HG03045 (cell line): ENCODE results near the gene RALGAPA2.
"Not testable (repeated sequence)": the region's sequence is repeated elsewhere in the genome, so short reads cannot be mapped to it uniquely, and the experiment has no call there.

Source experiments
- ATAC-seq: cut with Tn5 transposase; IDR thresholded peaks from one replicate; pipeline ENCODE4 v1.9.1; 2021; ENCODE audit warnings: mild to moderate bottlenecking, moderate library complexity; ENCODE audit not compliant: unreplicated experiment

The RALGAPA2 gene

DNA sequence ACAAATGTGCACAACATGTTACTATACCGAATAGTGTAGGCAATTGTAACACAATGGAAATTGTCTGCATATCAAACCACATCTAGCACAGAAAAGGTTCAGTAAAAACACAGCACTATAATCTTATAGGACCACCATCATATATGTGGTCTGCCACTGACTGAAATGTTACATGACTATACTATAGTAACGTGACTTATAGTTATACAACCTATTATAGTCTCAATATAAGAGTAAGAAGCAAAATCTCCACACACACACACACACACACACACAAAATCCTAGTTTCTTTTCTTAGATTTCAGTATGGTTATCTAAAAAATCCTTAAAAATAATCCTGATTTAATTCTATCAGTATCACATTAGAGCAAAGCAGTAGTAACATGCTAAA lies 164.6 kb downstream of the RALGAPA2 start:
- no peak for ATAC-seq

DNA sequence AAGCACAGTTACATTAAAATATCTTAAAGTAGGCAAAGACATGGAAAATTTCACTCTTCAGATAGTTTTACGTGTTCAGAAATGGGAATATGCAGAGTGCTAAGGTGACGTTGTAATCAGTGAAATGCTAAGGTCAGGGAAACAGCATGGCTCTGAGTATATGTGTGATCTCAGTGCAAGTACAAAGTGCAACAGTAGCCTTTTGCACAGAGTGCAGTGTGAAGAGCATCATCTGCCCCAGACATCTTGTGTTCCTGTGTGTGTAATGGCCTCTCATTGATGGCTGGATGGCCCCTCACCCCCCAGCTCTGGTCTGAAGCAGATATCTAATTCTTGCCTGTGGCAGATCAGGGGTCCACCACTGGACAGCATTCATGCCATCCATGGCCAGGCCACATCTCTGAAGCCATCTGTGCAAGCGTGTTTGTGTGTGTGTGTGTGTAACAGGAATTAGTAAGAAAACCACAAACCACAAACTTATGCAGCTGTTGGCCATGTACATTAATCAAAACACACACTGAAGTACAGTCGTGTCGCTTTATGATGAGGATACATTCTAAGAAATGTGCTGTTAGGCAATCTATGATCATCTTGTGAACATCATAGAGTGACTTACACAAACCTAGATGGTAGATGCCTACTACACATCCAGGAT lies 165.1 kb downstream of the RALGAPA2 start:
- no peak for ATAC-seq

DNA sequence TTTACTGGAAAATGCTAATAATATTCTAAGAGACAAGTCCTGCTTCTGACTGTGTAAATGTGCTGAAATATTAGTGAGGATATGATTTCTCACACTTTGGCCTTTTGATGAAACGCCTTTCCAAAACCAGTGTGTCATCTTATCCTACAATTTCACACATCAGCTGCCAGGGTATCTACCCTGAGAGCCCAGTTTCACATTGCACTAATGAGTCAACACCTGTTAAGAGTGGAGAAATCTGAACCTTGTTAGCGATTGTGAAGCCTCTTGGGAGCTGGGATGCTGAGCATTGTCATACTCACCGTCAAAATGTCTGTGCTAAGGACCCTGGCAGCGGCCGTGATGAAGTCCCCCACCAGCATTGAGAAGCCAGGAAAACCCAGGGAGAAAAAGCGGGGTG lies 166.0 kb downstream of the RALGAPA2 start:
- no peak for ATAC-seq

DNA sequence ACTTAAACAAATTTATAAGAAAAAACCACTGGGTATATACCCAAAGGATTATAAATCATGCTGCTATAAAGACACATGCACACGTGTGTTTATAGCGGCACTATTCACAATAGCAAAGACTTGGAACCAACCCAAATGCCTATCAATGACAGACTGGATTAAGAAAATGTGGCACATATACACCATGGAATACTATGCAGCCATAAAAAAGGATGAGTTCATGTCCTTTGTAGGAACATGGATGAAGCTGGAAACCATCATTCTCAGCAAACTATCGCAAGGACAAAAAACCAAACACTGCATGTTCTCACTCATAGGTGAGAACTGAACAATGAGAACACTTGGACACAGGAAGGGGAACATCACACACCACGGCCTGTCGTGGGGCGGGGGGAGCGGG lies 169.1 kb downstream of the RALGAPA2 start:
- not testable (repeated sequence) for ATAC-seq

DNA sequence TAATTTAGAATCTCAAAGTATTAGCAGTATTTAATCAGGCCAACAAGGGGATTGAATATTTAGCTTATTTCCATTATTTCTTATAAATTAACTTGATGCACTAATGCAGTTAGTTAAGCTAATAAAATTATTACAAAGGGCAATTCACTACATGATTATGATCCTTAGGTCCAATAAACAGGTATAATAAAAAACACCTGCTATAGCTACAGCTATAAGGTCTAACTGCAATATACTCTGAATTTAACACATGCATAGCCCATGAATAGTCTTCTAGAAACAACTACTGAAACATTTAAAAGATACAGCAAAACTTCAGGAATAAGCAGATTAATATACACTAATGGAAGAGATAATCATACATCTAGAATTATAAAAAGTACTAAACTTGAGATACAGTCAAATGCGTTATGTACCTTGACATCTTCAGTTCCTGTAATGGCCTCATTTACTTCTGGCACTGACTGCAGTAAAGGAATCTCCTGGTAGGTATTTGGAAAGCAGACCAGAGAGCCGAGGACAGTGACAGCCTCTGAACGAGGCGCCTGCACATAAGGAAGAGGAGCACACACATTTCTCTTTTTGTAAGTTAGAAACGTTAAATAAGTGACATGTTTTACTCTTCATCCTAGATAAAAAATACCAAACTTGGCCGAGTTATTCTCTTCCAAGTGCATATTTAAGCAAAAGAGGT lies 176.1 kb downstream of the RALGAPA2 start:
- ATAC-seq, result no peak

DNA sequence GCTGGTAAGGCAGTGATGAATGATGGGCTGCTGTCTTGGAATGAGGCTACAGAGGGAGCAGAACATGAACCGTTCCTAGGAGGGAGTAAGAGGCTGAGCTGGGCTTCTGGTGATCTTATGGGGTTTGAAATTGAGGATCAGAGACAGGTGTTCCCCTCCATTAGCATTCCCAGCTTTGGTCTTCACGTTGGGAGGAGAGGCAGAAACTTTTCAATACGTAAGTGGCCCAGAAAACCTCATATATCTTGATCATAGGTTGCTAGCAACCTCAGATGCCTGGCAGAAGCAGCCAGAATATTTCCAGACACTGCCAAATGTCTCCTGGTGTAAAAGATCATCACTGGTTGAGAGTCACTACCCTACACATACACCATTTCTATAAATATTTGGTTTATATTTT lies 177.4 kb downstream of the RALGAPA2 start:
- ATAC-seq, result no peak

DNA sequence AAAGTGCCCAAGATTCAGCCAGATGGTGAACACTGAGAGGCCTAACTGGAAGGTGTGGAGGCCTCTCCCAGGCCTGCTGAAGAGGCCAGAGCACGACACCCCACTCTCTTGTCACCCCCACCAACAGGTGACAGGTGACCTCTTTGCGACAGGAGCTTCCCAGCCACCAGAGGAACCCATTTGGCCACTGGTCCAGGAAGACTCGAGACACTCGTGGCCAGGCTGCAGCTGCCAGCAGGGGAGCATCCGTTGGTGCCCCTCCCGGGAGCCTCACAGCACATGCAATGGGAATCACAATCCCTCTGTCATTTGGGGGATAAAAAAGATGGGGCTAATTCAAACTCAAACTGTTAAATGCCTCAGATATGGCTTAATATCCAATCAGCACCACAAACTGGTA lies 181.2 kb downstream of the RALGAPA2 start:
- ATAC-seq, result no peak

DNA sequence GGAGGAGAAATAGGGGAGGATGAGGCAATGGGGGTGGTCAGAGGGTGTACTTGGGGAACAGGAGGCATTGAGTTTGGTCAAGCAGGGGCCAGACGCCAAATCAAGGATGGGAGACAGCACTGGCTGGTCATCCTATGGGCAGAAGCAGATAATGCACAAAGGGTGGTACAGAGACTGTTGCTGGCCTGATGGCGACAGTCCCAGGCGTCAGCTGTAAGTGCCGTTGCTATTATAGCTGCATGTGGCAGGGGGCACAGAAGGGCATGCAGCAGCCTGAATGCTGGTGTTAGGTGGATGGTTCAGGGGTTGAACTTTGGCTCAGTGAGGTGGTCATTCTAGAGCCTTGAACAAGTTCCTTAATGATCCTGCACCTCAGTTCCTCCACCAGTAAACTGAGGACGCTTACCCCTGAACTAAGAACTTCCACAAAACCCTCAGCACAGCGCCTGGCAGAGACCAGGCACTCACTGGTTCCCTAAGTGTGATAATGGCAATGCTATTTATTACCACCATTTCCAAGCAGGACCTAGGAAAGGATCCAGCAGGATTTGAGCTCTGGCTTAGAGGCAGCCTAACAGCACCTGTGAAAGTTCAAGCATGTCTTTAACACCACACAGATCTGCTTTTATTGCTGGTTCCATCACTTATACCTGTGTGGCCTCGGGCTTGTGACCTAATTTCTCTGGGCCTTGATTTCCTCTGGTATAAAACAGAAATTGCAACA lies 181.9 kb downstream of the RALGAPA2 start:
- ATAC-seq, result no peak

DNA sequence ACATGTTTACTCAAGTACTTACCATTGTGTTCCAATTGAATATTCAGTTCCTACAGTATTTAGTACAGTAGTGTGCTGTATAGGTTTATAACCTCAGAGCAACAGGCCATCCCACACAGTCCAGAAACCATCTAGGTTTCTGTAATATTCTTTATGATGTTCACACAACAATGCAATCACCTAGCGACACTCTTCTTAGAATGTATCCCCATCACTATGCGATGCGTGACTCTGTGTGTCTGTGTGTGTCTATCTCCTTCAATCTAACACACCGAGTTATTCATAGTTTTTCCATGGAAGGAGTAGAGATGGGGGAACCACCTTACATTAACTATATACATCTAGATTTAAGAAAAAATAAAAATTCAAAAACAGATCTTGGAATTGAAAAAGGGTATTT lies 182.8 kb downstream of the RALGAPA2 start:
- ATAC-seq, result no peak

DNA sequence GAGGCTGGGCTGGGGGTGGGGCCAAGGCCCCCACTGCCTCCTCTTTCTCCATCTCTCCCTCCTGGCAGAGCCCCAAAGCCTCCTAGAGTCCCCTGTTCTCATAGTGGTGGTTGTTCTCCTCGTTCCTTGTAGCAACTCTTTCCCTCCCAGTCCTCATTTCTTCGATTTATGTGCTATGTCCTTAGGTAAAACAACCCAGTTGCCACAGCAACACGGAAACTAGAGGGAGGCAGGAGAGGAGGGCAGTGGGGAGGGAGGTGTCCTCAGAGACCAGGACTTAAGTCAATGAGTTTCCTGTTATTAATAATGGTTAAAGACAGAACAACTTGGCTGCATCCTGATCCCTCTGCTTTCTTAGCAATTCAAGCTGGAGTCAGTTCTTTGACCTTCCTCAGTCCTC lies 183.6 kb downstream of the RALGAPA2 start:
- no peak for ATAC-seq

DNA sequence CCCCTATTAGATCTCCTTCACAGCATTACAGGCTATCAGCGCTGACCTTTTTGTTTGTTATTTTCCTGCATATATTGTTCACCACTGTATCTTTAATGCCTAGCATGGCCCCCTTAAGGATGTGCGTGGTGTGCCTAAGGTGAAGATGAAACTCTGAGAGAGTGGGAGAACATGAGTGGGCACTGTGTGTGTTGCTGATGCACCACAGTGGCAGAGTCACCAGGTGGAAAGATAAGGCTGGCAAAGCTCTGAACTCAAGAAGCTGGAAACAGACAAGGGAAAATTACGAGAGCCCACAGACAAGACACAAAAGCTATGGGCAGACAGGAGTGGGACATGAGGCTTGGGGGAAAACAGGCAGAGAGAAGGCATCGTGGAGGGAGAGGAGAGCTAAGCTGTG lies 184.8 kb downstream of the RALGAPA2 start:
- ATAC-seq, result no peak

DNA sequence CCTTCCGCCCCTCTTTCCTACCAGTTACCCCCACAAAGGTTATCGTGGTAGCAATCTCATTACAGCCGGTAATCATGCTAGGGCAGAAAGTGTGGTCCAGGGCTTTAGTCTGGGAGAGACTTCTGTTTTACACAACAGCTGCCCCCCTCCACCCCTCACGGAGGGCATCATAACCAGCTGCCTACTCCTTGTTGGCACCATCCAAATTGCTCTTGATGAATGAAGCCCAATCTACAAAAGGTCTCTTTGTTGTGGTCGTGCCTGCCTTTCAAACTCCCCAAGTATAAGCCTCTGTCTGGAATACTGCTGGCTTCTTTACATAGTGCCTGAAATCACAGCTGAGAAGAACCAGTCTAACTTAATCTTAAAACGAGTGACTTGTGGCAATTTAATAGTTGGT lies 186.7 kb downstream of the RALGAPA2 start:
- ATAC-seq, result no peak

DNA sequence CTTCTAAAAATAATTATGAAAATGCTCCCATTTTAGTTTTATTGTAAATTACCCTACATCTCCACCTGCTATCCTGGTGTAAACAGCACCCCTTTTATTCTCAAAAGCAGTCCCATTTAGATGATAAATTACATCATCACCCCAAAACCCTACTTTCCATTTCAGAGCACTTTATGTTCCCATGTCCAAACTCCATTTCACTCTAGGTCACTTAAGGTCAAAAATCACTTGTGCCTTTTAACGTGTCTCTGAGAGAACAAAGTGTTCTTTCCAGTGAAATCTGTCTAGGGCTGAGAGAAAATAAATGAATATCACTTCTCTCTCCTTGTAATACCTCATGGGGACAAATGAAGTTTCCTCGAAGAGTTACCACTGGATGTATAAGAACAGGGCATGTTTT lies 187.2 kb downstream of the RALGAPA2 start:
- ATAC-seq, result no peak

DNA sequence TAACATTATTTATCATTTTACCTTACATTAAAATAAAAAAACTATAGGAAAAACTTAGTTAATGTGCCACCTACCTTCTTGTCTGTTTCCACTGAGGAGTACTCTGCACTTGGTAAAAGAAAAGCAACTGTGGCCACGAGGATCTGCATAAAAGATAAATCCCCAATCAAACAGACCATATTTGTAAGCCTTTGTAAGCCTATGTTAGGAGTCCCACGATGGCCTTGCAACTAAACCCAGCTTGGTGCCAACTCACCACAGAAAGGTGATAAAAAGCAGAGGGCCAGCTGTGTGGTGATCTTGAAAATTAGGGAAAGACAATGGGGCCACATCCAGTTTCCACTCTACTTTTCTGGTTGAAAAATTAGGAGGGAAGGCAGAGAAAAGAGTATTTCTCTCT lies 187.7 kb downstream of the RALGAPA2 start:
- ATAC-seq, result no peak

DNA sequence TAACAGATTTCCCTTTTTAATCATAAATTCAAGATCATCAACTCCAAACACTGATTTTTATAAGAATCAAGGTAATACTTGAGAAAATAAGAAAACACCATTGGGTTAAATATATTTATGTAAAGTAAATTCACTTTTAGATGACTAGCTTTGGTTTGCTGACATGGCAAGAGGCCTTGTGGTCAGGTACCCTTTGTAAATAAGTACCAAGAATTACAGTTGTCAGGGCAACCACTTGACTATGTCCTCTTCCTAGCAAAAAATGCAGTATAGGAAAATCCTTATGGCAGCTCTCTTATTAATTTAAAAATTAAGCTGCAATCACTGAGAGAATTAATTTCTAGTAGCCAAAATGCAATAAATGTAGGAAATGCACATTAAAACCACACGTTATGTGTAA lies 190.7 kb downstream of the RALGAPA2 start:
- no peak for ATAC-seq

DNA sequence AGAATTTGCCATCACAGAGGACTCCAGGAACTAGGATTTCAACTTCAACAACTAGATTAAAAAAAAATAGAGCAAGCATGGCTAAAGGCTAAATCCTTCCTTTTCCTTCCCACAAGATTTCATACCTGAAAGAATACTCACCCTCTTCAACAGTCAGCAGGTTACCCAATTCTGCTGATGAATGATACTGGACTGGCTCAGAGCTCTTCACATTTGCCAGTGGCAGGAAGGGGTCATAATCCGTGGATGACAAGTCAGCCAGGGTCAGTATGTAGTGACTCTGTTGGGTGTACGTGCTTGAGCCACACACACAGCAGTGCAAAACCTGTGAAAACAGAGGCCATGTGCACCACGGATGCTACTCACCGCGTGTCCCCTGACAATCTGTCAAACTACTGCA lies 191.7 kb downstream of the RALGAPA2 start:
- no peak for ATAC-seq

DNA sequence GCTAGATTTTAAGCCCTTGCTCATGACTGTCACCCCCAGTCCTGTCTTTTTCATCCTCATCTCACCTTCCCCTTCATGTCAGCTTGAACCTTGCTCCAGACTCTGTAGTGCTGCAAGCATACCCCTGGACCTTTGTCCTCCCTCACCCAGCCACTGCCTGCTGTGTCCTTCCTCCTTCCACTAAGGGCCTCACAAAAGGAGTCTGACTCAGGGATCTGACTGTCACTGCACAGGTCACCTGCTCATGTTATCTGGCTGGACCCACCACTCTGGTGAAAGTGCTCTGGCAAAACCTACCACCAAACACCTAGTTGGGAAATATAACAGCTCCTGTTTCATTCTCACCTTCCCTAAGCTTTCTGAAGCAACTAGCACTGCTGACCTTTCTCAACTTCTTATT lies 193.2 kb downstream of the RALGAPA2 start:
- ATAC-seq, result no peak

DNA sequence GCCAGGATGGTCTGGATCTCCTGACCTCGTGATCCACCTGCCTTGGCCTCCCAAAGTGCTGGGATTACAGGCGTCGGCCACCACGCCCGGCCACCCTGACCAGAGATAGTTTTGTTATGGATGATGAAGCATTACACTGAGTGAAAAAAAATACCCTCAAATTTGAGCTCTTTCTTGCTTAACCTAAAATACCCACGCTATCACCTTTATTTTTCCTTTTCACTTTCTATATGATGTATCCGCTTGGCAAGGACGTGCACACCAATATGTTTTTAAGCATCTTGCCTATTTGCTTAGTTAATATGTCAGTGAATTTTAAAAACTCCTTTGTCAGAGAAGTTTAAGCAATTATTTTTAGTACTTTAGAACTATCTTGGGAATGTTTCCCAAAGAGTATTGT lies 194.2 kb downstream of the RALGAPA2 start:
- ATAC-seq, result no peak

DNA sequence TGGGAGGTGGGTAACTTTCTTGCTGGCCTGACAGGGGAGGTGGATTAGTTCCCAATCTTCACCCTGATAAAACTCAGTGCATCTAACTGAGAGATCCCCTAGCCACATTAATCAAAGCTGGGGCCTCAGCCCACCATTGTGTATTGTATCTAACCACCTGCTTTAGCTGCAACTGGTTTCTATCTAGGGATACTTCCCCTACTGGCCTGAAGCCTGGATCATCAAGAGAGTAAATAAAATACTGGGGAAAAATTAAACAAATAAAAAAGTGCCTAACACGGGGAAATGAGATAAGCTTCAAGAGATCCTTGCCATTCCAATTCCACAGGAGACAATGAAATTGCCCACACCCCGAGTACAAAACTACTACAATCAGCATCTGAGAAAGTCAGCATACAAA lies 195.1 kb downstream of the RALGAPA2 start:
- ATAC-seq, result no peak

DNA sequence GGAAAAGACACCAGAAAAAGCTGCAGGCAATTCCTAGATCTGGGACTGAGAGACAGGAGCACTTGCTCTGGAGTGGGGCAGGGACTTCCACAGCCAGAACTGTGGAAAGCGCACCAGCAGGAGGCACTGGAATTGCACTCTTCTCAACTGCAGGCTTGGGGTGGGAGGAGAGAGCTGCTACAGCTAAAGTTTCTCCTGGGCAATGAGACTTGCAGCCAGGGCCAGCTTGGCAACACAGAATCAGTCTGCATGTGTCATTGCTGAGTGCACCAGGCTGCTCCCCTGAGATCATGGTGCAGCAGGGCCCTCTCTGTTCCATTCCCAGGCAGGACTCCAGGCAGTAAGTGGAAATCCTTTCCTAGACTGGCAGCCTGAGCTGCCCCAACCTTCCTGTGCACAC lies 198.7 kb downstream of the RALGAPA2 start:
- ATAC-seq, result no peak

DNA sequence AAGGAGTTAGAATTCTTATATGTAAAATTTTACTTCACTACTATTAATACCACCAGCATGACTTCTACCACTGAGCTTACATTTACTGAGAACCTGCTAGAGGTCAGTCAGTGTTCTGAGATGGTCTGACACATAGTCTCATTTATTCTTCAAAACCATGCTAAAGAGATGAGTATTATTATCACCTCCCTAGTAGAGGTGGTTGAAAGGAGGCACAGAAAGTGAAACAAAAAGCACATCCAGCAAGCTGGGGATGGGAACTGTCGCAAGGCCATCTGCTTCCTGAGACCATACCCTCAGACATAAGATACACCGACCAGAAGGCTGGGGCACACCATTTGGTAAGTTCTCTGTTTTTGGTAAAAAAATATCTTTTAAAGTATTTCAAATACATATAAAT lies 206.9 kb downstream of the RALGAPA2 start:
- ATAC-seq, result peak; percentile 65

DNA sequence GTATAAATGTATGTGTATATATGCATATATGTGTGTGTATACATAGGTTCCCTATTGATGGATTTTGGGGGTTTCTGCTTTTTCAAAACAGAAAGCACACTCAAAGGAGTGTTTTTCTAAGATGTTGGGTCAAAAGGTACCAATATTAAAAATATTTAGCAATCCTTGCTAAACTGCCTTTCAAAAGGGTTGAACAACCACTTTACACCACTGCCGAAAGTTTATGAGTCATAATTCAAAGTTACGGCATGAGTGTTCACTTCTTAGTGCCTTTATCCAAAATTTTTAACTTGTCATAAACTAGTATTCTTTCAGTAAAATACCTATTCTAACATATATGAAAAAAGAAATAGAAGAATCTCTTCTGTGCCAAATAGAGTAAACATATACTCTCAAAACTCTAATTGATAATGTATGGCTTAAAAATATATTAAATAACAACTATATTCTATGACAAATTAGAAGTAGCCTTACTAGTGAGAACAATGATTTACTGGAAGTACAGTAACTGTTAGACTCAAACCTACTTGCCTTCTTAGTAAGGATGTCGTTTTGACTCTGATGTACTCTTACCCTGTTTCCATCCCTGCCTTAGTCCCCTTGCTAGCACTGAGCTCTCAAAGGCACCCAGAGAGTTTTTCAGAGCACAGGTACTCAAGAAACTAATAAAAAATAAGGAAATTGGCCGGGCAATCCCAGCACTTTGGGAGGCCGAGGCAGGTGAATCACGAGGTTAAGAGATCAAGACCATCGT lies 208.5 kb downstream of the RALGAPA2 start:
- ATAC-seq, result no peak
